AG09319 (cell line): Measurements from ENCODE around the gene UIMC1.
A peak's percentile ranks its signal among the peaks of the same experiment; 100 is the strongest.
"Not testable (repeated sequence)": the region's sequence is repeated elsewhere in the genome, so short reads cannot be mapped to it uniquely, and the experiment has no call there.

Source experiments
- DNase-seq: peaks from one replicate; pipeline ENCODE4 v3.0.0-alpha.2; 2010; ENCODE audit warnings: low read depth; ENCODE audit errors: extremely low read depth
- TF ChIP-seq, protein P1 (sequence below): IDR thresholded peaks from 2 replicates; pipeline ENCODE4 v1.5.1; 2011; ENCODE audit warnings: low read depth, mild to moderate bottlenecking, inconsistent platforms, low read length, moderate library complexity

Gene UIMC1

DNA sequence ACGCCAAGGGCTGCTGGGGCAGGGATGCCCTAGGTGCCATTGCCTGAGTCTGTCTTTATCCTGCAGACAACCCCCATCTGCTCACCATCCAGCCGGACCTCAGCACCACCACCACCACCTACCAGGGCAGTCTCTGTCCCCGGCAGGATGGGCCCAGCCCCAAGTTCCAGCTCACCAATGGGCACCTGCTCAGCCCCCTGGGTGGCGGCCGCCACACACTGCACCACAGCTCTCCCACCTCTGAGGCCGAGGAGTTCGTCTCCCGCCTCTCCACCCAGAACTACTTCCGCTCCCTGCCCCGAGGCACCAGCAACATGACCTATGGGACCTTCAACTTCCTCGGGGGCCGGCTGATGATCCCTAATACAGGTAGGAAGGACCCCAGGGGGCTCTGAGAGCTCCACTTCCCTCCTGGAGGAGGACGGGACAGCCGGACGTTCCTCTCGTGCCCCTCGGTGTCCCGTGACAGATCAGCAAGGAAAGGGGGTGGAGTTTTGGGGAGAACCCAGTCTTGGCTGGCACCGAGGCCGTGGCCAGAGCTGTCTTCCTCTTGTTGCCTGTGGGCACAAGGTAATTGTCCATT, 132.3 kb downstream of the UIMC1 start:
- no peak for DNase-seq
- TF ChIP-seq, protein P1, sequence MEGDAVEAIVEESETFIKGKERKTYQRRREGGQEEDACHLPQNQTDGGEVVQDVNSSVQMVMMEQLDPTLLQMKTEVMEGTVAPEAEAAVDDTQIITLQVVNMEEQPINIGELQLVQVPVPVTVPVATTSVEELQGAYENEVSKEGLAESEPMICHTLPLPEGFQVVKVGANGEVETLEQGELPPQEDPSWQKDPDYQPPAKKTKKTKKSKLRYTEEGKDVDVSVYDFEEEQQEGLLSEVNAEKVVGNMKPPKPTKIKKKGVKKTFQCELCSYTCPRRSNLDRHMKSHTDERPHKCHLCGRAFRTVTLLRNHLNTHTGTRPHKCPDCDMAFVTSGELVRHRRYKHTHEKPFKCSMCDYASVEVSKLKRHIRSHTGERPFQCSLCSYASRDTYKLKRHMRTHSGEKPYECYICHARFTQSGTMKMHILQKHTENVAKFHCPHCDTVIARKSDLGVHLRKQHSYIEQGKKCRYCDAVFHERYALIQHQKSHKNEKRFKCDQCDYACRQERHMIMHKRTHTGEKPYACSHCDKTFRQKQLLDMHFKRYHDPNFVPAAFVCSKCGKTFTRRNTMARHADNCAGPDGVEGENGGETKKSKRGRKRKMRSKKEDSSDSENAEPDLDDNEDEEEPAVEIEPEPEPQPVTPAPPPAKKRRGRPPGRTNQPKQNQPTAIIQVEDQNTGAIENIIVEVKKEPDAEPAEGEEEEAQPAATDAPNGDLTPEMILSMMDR, result no peak

DNA sequence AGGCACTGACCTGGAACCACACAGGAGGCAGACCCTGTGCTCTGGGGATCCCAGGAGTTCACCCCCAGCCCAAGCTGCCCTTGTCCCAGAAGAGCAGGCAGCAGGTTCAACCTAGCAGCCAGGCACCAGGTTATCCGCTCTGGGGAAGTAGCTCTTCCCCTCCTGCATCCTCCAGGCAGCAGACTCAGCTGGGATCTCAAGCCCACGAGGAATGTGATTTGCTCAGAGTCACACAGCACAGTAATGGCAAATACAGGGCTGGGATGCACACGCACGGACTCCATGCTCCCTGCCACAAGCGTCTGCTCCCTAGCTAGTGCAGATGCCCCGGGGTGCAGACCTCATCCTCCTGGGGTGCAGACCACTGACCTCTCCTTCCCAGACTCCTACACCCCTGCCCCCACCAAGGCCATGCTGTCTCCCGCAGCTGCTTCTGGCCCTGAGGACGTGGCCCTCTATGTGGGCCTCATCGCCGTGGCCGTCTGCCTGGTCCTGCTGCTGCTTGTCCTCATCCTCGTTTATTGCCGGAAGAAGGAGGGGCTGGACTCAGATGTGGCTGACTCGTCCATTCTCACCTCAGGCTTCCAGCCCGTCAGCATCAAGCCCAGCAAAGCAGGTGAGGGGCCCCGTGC, 132.9 kb downstream of the UIMC1 start:
- no peak for DNase-seq
- TF ChIP-seq, protein P1, result no peak

DNA sequence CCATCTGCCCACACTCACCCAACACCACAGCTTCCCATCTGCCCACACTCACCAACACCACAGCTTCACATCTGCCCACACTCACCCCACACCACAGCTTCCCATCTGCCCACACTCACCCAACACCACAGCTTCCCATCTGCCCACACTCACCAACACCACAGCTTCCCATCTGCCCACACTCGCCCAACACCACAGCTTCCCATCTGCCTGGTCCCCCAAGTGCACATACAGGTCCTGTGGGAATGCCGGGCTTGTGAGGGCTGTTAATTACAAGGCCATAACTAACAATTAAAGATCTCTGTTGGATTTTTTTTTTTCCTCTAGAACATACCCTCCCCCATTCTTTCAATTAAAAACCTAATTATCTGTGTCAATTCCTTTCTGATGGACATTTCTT, 133.6 kb downstream of the UIMC1 start:
- not testable (repeated sequence) for DNase-seq

DNA sequence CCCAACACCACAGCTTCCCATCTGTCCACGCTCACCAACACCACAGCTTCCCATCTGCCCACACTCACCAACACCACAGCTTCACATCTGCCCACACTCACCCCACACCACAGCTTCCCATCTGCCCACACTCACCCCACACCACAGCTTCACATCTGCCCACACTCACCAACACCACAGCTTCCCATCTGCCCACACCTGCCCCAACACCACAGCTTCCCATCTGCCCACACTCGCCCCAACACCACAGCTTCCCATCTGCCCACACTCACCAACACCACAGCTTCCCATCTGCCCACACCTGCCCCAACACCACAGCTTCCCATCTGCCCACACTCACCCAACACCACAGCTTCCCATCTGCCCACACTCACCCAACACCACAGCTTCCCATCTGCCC, 134.0 kb downstream of the UIMC1 start:
- not testable (repeated sequence) for DNase-seq

DNA sequence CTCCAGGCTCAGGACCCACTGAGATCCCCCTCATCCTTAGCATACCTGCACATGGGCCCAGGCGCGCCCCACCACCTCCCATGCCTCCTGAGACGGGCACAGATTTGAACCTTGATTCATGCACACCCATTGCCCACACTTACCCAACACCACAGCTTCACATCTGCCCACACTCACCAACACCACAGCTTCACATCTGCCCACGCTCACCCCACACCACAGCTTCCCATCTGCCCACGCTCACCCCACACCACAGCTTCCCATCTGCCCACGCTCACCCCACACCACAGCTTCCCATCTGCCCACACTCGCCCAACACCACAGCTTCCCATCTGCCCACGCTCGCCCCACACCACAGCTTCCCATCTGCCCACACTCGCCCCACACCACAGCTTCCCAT, 135.9 kb downstream of the UIMC1 start:
- DNase-seq, result not testable (repeated sequence)

DNA sequence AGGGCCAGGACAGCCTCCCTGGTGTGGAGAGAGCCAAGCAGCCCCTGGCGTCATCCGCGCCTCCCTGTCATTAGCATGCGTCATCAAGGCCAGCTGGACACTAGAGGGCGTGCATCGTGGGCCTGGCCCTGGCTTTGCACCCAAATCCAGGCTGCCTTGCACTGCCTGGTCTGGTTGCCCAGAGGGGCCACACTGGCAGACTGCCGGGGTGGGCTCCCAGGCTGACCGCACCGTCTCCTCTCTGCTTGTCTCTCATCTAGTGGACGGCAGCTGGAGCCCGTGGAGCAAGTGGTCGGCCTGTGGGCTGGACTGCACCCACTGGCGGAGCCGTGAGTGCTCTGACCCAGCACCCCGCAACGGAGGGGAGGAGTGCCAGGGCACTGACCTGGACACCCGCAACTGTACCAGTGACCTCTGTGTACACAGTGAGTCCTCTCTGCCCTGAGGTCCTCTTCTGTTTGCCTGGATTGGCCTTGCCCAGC, 136.4 kb downstream of the UIMC1 start:
- TF ChIP-seq, protein P1, result peak; percentile 31
- no peak for DNase-seq

DNA sequence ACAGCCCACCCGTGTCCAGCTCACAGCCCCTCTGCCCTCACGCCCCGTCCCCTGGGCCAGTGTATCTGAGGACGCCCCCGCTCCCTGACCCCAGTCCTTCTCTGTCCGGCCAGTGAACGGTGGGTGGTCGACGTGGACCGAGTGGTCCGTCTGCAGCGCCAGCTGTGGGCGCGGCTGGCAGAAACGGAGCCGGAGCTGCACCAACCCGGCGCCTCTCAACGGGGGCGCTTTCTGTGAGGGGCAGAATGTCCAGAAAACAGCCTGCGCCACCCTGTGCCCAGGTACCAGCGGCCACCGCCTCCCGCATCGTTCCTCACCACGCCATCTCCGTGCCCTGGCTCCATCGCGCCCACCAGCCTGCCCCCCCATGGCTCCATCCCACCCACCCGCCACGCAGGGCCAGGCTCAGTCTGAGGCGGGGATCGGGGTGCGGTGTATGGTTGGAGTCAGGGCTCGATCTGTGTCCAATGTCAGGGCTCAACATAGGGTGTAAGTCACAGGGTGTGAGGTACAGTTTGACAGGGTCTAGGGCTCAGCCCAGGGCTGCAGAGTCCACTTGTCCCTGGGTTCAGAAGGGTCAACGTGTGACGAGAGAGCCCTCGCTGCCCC, 137.0 kb downstream of the UIMC1 start:
- no peak for DNase-seq
- TF ChIP-seq, protein P1, result no peak

DNA sequence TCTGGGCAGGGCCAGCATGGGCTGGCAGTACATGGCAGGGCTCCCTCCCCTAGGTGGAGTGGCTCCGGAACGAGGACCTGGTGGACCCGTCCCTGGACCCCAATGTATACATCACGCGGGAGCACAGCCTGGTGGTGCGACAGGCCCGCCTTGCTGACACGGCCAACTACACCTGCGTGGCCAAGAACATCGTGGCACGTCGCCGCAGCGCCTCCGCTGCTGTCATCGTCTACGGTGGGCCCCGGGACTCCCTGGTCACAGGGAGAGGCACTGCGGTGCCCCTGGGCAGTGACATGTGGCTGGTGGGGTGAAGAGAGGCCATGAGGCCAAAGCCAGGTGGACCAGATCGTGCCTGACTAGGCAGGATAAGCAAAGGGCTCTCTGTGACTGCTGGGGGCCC, 137.8 kb downstream of the UIMC1 start:
- TF ChIP-seq, protein P1, result no peak
- DNase-seq, result no peak

DNA sequence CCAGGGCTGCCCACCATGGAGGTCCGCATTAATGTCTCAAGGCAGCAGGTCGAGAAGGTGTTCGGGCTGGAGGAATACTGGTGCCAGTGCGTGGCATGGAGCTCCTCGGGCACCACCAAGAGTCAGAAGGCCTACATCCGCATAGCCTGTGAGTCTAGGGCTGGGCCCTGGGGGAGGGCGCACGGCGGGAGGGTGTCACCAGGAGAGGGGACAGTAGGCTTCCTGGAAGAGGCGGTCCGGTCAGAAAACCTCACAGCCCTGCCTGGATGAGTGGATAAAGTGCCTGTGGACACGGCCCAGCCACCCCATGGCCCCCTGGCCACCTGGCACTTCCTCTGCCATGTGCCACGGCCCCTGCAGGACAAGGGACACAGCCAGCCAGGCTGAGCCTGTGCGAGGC, 138.5 kb downstream of the UIMC1 start:
- TF ChIP-seq, protein P1, result no peak
- DNase-seq, result no peak
